Thymus (tissue), 11 donors: ENCODE data around the gene CD55. TPM values are rescaled to one million over a fixed set of nuclear protein-coding genes. Genes with fewer than 3 reads are reported as not detected.

Source experiments
- DNase-seq, 9 donors: peaks; one replicate each; pipeline ENCODE4 v3.0.0-alpha.2; 2013; ENCODE audit warnings: low spot score in 9 of 9, low read depth in 6 of 9, missing footprints in 1 of 9
- H3K27ac ChIP-seq, 2 donors: one replicate each; pipeline ENCODE4 v1.5.1; 2013; ENCODE audit warnings: control low read depth in 1 of 2, low read depth in 1 of 2, low read length in 1 of 2, mild to moderate bottlenecking in 1 of 2, moderate library complexity in 1 of 2
- H3K27me3 ChIP-seq, 2 donors: one replicate each; pipeline ENCODE4 v1.5.1; 2013; ENCODE audit warnings: low read length in 1 of 2; ENCODE audit not compliant: control insufficient read depth in 2 of 2, insufficient read depth in 1 of 2
- H3K36me3 ChIP-seq, 2 donors: one replicate each; pipeline ENCODE4 v1.5.1; 2013; ENCODE audit warnings: low read length in 1 of 2, mild to moderate bottlenecking in 1 of 2, moderate library complexity in 1 of 2; ENCODE audit not compliant: control insufficient read depth in 2 of 2, insufficient read depth in 2 of 2
- H3K4me1 ChIP-seq, 2 donors: one replicate each; pipeline ENCODE4 v1.5.1; 2013; ENCODE audit warnings: low read length in 2 of 2; ENCODE audit not compliant: control insufficient read depth in 2 of 2, insufficient read depth in 2 of 2
- H3K4me3 ChIP-seq, 2 donors: one replicate each; pipeline ENCODE4 v1.5.1; 2013; ENCODE audit warnings: low read length in 2 of 2, control low read depth in 1 of 2, mild to moderate bottlenecking in 1 of 2
- H3K9me3 ChIP-seq, 2 donors: one replicate each; pipeline ENCODE4 v1.5.1; 2013; ENCODE audit warnings: low read length in 1 of 2, mild to moderate bottlenecking in 1 of 2; ENCODE audit not compliant: control insufficient read depth in 2 of 2, insufficient read depth in 1 of 2
- WGBS: extraction: QIAGEN DNeasy Blood & Tissue Kit; methylation state at CpG from one replicate; pipeline ENCODE4 v1.1.7; 2013; 5-methylcytosine and 5-hydroxymethylcytosine counted together
- polyA plus RNA-seq: library from polyadenylated mRNA; stranded (reverse); fragments of 200-250 nt; gene quantifications from one replicate; pipeline ENCODE4 v1.2.3, GENCODE V29; 2013
- total RNA-seq: library from RNA; stranded (reverse); fragments of 120-200 nt; gene quantifications from one replicate; pipeline ENCODE4 v1.2.4, GENCODE V29; 2013
- donor health status: healthy.

The CD55 gene
- total and polyA plus RNA-seq, 2 donors = 11.9 to 47.3 TPM

GRCh38 chr1:207283421-207283820, 38.1 kb upstream of the CD55 start:
- Histone ChIP-seq H3K27ac (no peak overlapping the region), H3K36me3 (no peaks in the 10 kb centered on the region), H3K27me3 (no peaks in the 10 kb centered on the region), H3K4me1 (no peaks in the 10 kb centered on the region), H3K9me3 (no peaks in the 10 kb centered on the region), H3K4me3 (no peak overlapping the region)
- WGBS = 96% methylated on average over 1 of the region's 1 CpG
- no peak for DNase-seq

GRCh38 chr1:207284209-207284897, 37.1 kb upstream of the CD55 start:
- Histone ChIP-seq H3K4me1 (no peaks in the 10 kb centered on the region), H3K4me3 (no peak overlapping the region), H3K27me3 (no peaks in the 10 kb centered on the region), H3K9me3 (no peaks in the 10 kb centered on the region), H3K27ac (no peak overlapping the region), H3K36me3 (no peaks in the 10 kb centered on the region)
- WGBS = 72% methylated on average over 5 of the region's 5 CpGs
- DNase-seq = no peak

GRCh38 chr1:207286786-207287468, 34.6 kb upstream of the CD55 start:
- H3K4me1 ChIP-seq = no peaks in the 10 kb centered on the region
- no peak for DNase-seq
- H3K27ac ChIP-seq = no peak overlapping the region
- no peaks in the 10 kb centered on the region for H3K27me3 ChIP-seq
- peaks cover 0 to 6% of the 10 kb centered on the region in 2 donors for H3K9me3 ChIP-seq
- no peak overlapping the region for H3K4me3 ChIP-seq
- H3K36me3 ChIP-seq = no peaks in the 10 kb centered on the region
- 95% methylated on average over 2 of the region's 2 CpGs for WGBS

- WGBS = 96% methylated on average over 4 of the region's 4 CpGs
- H3K9me3 ChIP-seq = peaks cover 0 to 7% of the 10 kb centered on the region in 2 donors
- H3K27ac ChIP-seq = no peak overlapping the region
- no peak overlapping the region for H3K4me3 ChIP-seq
- DNase-seq = no peak
- H3K27me3 ChIP-seq = no peaks in the 10 kb centered on the region
- H3K36me3 ChIP-seq = no peaks in the 10 kb centered on the region
- no peaks in the 10 kb centered on the region for H3K4me1 ChIP-seq
Measured at GRCh38 chr1:207288315-207288714, 33.2 kb upstream of the CD55 start.

GRCh38 chr1:207289756-207290155, 31.7 kb upstream of the CD55 start:
- Histone ChIP-seq H3K36me3 (no peaks in the 10 kb centered on the region), H3K27ac (no peak overlapping the region), H3K4me1 (no peaks in the 10 kb centered on the region), H3K9me3 (peaks cover 0 to 7% of the 10 kb centered on the region in 2 donors), H3K27me3 (no peaks in the 10 kb centered on the region), H3K4me3 (no peak overlapping the region)
- no peak for DNase-seq

GRCh38 chr1:207291723-207292122, 29.8 kb upstream of the CD55 start:
- Histone ChIP-seq H3K27me3 (no peaks in the 10 kb centered on the region), H3K4me3 (no peak overlapping the region), H3K36me3 (no peaks in the 10 kb centered on the region), H3K9me3 (peaks cover 0 to 7% of the 10 kb centered on the region in 2 donors), H3K27ac (no peak overlapping the region), H3K4me1 (no peaks in the 10 kb centered on the region)
- no peak for DNase-seq
- 97% methylated on average over 2 of the region's 2 CpGs for WGBS

GRCh38 chr1:207298186-207298585, 23.3 kb upstream of the CD55 start:
- WGBS = 92% methylated on average over 2 of the region's 2 CpGs
- H3K4me3 ChIP-seq = no peak overlapping the region
- H3K4me1 ChIP-seq = no peaks in the 10 kb centered on the region
- no peaks in the 10 kb centered on the region for H3K9me3 ChIP-seq
- no peak for DNase-seq
- no peak overlapping the region for H3K27ac ChIP-seq
- no peaks in the 10 kb centered on the region for H3K27me3 ChIP-seq
- no peaks in the 10 kb centered on the region for H3K36me3 ChIP-seq

GRCh38 chr1:207298636-207299398, 22.7 kb upstream of the CD55 start:
- no peak for DNase-seq
- Histone ChIP-seq H3K27me3 (no peaks in the 10 kb centered on the region), H3K4me3 (no peak overlapping the region), H3K27ac (no peak overlapping the region), H3K36me3 (no peaks in the 10 kb centered on the region), H3K4me1 (no peaks in the 10 kb centered on the region), H3K9me3 (no peaks in the 10 kb centered on the region)
- 87% methylated on average over 4 of the region's 4 CpGs for WGBS

- Histone ChIP-seq H3K36me3 (no peaks in the 10 kb centered on the region), H3K4me3 (no peak overlapping the region), H3K27ac (no peak overlapping the region), H3K27me3 (no peaks in the 10 kb centered on the region), H3K4me1 (no peaks in the 10 kb centered on the region), H3K9me3 (no peaks in the 10 kb centered on the region)
- no peak for DNase-seq
Measured at GRCh38 chr1:207300970-207301369, 20.5 kb upstream of the CD55 start.
